Measurements from ENCODE around the gene HYAL3. TPM values are rescaled to one million over a fixed set of nuclear protein-coding genes. Genes with fewer than 3 reads are reported as not detected.
"Not testable (repeated sequence)": the region's sequence is repeated elsewhere in the genome, so short reads cannot be mapped to it uniquely, and the experiment has no call there.

The HYAL3 gene
- total RNA-seq, 1 experiment from 2014 or later = 10.3 TPM

DNA sequence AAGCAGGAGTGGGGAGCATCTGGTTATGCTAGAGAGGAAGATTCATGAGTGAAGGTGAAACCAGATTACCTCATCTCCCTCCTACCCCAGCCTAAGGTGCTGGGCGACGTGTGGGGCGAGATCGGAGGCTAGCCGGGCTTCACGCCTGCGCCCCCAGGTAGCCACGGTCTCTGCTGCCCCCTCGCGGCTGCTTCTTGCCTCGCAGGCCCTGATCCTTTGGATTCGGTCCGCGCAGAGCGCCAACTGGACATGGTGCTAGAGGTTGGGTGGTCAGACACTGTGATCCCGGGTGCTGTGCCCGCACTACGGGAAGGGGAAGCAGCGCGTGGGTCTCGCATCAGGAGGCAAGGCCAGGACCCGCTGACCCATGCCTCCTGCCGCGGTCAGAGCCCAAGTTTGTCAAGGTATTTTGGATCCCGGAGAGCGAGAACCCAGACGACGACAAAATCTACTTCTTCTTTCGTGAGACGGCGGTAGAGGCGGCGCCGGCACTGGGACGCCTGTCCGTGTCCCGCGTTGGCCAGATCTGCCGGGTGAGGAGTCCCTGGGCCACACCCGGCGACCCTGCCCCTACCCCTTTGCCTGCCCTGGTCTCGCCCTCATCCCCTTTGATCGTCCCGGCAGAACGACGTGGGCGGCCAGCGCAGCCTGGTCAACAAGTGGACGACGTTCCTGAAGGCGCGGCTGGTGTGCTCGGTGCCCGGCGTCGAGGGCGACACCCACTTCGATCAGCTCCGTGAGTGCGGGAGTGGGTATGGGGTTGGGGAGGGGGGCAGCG is 26.1 kb downstream of the HYAL3 start (continued):
- TF ChIP-seq, protein P1, sequence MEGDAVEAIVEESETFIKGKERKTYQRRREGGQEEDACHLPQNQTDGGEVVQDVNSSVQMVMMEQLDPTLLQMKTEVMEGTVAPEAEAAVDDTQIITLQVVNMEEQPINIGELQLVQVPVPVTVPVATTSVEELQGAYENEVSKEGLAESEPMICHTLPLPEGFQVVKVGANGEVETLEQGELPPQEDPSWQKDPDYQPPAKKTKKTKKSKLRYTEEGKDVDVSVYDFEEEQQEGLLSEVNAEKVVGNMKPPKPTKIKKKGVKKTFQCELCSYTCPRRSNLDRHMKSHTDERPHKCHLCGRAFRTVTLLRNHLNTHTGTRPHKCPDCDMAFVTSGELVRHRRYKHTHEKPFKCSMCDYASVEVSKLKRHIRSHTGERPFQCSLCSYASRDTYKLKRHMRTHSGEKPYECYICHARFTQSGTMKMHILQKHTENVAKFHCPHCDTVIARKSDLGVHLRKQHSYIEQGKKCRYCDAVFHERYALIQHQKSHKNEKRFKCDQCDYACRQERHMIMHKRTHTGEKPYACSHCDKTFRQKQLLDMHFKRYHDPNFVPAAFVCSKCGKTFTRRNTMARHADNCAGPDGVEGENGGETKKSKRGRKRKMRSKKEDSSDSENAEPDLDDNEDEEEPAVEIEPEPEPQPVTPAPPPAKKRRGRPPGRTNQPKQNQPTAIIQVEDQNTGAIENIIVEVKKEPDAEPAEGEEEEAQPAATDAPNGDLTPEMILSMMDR (IDR thresholded peaks at IDR 0.05 in 2 of 3, conservative IDR thresholded peaks at IDR 0.05 in 1 of 3; ENCODE audit: borderline replicate concordance in 1 of 3, insufficient read depth in 1 of 3, low read depth in 2 of 3, low read length in 2 of 3) = peak in 2 of 3 experiments; percentile 93 to 96; a peak in 4 of 6 replicates
- TF ChIP-seq RAD21 (IDR thresholded peaks at IDR 0.05; ENCODE audit: low read depth) (no peak), ZFX (IDR thresholded peaks at IDR 0.05) (no peak), ZNF274 (IDR thresholded peaks at IDR 0.05; ENCODE audit: low read depth, low read length) (no peak), YY1 (IDR thresholded peaks at IDR 0.05; ENCODE audit: extremely low read depth, insufficient replicate concordance, low read depth, low read length) (no peak), SRF (IDR thresholded peaks at IDR 0.05; ENCODE audit: low read depth) (no peak), FOSL1 (IDR thresholded peaks at IDR 0.05; ENCODE audit: low read depth) (no peak), CEBPB (IDR thresholded peaks at IDR 0.05; ENCODE audit: low read depth) (no peak), EZH2 (IDR thresholded peaks at IDR 0.05) (no peak), SP1 (IDR thresholded peaks at IDR 0.05; ENCODE audit: low read depth) (no peak), EZH2phosphoT487 (IDR thresholded peaks at IDR 0.05; ENCODE audit: borderline replicate concordance) (no peak), JUND (IDR thresholded peaks at IDR 0.05) (no peak)
- TF ChIP-seq, protein P2, sequence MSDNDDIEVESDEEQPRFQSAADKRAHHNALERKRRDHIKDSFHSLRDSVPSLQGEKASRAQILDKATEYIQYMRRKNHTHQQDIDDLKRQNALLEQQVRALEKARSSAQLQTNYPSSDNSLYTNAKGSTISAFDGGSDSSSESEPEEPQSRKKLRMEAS (IDR thresholded peaks at IDR 0.05) = no peak
- TF ChIP-seq, protein P3, sequence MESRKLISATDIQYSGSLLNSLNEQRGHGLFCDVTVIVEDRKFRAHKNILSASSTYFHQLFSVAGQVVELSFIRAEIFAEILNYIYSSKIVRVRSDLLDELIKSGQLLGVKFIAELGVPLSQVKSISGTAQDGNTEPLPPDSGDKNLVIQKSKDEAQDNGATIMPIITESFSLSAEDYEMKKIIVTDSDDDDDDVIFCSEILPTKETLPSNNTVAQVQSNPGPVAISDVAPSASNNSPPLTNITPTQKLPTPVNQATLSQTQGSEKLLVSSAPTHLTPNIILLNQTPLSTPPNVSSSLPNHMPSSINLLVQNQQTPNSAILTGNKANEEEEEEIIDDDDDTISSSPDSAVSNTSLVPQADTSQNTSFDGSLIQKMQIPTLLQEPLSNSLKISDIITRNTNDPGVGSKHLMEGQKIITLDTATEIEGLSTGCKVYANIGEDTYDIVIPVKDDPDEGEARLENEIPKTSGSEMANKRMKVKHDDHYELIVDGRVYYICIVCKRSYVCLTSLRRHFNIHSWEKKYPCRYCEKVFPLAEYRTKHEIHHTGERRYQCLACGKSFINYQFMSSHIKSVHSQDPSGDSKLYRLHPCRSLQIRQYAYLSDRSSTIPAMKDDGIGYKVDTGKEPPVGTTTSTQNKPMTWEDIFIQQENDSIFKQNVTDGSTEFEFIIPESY (IDR thresholded peaks at IDR 0.05; ENCODE audit: extremely low read depth, insufficient replicate concordance, low read length) = no peak

DNA sequence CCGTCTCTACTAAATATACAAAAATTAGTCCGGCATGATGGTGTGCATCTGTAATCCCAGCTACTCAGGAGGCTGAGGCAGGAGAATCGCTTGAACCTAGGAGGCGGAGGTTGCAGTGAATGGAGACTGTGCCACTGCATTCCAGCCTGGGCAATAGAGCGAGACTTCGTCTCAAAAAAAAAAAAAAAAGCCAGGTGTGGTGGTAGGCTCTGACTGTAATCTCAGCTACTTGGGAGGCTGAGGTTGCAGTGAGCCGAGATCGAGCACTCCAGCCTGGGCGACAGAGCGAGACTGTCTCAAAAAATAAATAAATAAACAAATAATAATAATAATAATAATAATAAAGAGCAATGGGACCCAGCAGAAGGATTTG is 26.7 kb downstream of the HYAL3 start:
- CTCF ChIA-PET = interaction anchor here (0.7 to 3.4 kb wide), 4 partner anchors 13 to 78 kb away, joined by 4 to 27 read pairs (median 8); no protein-coding TSS in a partner anchor
- not testable (repeated sequence) for H3K9me3 ChIP-seq (ENCODE audit: control insufficient read depth in 1 of 2, insufficient read depth in 1 of 2, low read depth in 1 of 2, low read length in 2 of 2); DNase-seq (ENCODE audit: low read depth, low spot score); ATAC-seq; H3K36me3 ChIP-seq (ENCODE audit: control insufficient read depth in 1 of 2, insufficient read depth in 2 of 2, low read length in 2 of 2); H3K27ac ChIP-seq (ENCODE audit: low read depth, low read length); H3K4me3 ChIP-seq (replicated peaks in 1 of 2; ENCODE audit: low read depth in 1 of 2, low read length in 2 of 2); H3K9ac ChIP-seq (ENCODE audit: low read length); H3K9me2 ChIP-seq (ENCODE audit: insufficient read depth); H2AFZ ChIP-seq (ENCODE audit: low read depth, low read length, poor library complexity, severe bottlenecking); BruUV-seq (replicated peaks); H4K20me1 ChIP-seq (ENCODE audit: insufficient read depth); H3K27me3 ChIP-seq (ENCODE audit: insufficient read depth, low read length); H3K79me2 ChIP-seq (ENCODE audit: insufficient read depth, low read length)
- Histone ChIP-seq H3K4me1 (ENCODE audit: control insufficient read depth in 1 of 2, insufficient read depth in 2 of 2, low read length in 2 of 2) (peaks cover 57 to 68% of the 10 kb centered on the region in 2 experiments), H3K4me2 (ENCODE audit: low read length) (peak overlapping the region; percentile 96)
- POLR2A ChIA-PET = interaction anchor here (0.6 kb wide), 1 partner anchor 11 kb away, joined by 3 read pairs; no protein-coding TSS in a partner anchor
- RAD21 ChIA-PET (ENCODE audit: low non-redundant PET in 1 of 2, low total read pairs in 2 of 2, uncharacterized antibody in 2 of 2, unreplicated experiment in 2 of 2) = interaction anchor here (0.7 to 1.9 kb wide), 3 partner anchors 12 to 62 kb away, joined by 4 to 7 read pairs (median 7); no protein-coding TSS in a partner anchor
- intact Hi-C loops (cut with micrococcal nuclease) = loop anchor here (5.0 kb wide), 1 partner anchor 150 kb away; no protein-coding TSS in a partner anchor

Data from HCT116 (cell line).